Muscle layer of colon (tissue), 2 donors: ENCODE results near the gene MYOCD.

Experiments
- H3K27ac ChIP-seq: one replicate; pipeline ENCODE4 v1.7.0; 2013; ENCODE audit warnings: low read depth, mild to moderate bottlenecking, low read length, moderate library complexity
- H3K27me3 ChIP-seq, 2 donors: one replicate each; pipeline ENCODE4 v1.7.0; 2013; ENCODE audit warnings: low read length in 2 of 2, mild to moderate bottlenecking in 2 of 2; ENCODE audit not compliant: insufficient read depth in 2 of 2, control insufficient read depth in 1 of 2
- H3K36me3 ChIP-seq: one replicate; pipeline ENCODE4 v1.7.0; 2013; ENCODE audit warnings: mild to moderate bottlenecking, low read length; ENCODE audit not compliant: insufficient read depth
- H3K4me1 ChIP-seq: one replicate; pipeline ENCODE4 v1.7.0; 2013; ENCODE audit warnings: mild to moderate bottlenecking, low read length; ENCODE audit not compliant: insufficient read depth
- H3K4me3 ChIP-seq, 2 donors: one replicate each; pipeline ENCODE4 v1.7.0; 2013; ENCODE audit warnings: low read length in 2 of 2, low read depth in 1 of 2, mild to moderate bottlenecking in 1 of 2, moderate library complexity in 1 of 2
- H3K9ac ChIP-seq: one replicate; pipeline ENCODE4 v1.7.0; 2013; ENCODE audit warnings: low read length
- H3K9me3 ChIP-seq: one replicate; pipeline ENCODE4 v1.7.0; 2013; ENCODE audit warnings: mild to moderate bottlenecking, low read length
- donor health status: abdominal sarcoma.
- donor health status: Adenocarcinoma of cecum.

Gene MYOCD

GRCh38 chr17:12735517-12735916 lies 69.8 kb downstream of the MYOCD start:
- Histone ChIP-seq H3K4me1 (peaks cover 9% of the 10 kb centered on the region), H3K4me3 (no peak overlapping the region), H3K36me3 (peaks cover 42% of the 10 kb centered on the region), H3K9ac (no peak overlapping the region), H3K27me3 (no peaks in the 10 kb centered on the region), H3K9me3 (no peaks in the 10 kb centered on the region), H3K27ac (no peak overlapping the region)

GRCh38 chr17:12736526-12736925 lies 70.8 kb downstream of the MYOCD start:
- no peaks in the 10 kb centered on the region for H3K9me3 ChIP-seq
- no peaks in the 10 kb centered on the region for H3K27me3 ChIP-seq
- H3K36me3 ChIP-seq: peaks cover 42% of the 10 kb centered on the region
- H3K9ac ChIP-seq: no peak overlapping the region
- H3K27ac ChIP-seq: no peak overlapping the region
- H3K4me3 ChIP-seq: no peak overlapping the region
- no peaks in the 10 kb centered on the region for H3K4me1 ChIP-seq

GRCh38 chr17:12737740-12738469 lies 72.2 kb downstream of the MYOCD start:
- H3K9me3 ChIP-seq: no peaks in the 10 kb centered on the region
- H3K4me3 ChIP-seq: no peak overlapping the region

DNA sequence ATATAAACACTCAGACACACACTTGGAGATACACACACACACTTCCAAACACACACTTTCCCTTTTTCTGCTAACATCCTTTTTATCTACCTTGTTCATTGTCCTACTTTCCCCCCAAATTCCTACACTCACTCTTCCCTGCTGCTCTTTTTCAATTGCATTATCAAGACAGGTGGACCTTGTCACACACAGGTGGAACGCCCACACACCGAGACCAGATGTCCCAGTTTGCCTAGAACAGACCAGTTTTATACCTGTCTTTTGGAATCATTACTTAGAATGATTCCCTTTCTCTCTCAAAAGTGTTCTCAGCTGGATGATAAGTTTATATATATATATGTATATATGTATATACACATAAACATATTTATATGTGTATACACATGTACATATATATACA lies 72.9 kb downstream of the MYOCD start:
- Histone ChIP-seq H3K36me3 (peaks cover 32% of the 10 kb centered on the region), H3K27me3 (no peaks in the 10 kb centered on the region), H3K4me3 (no peak overlapping the region), H3K9me3 (no peaks in the 10 kb centered on the region), H3K27ac (no peak overlapping the region), H3K4me1 (peaks cover 6% of the 10 kb centered on the region), H3K9ac (no peak overlapping the region)

More at GRCh38 chr17:12737740-12738469, 72.2 kb downstream of the MYOCD start:
- Histone ChIP-seq H3K9ac (no peak overlapping the region), H3K27ac (no peak overlapping the region), H3K4me1 (peaks cover 6% of the 10 kb centered on the region), H3K27me3 (no peaks in the 10 kb centered on the region), H3K36me3 (peaks cover 32% of the 10 kb centered on the region)

- Histone ChIP-seq H3K4me1 (peaks cover 6% of the 10 kb centered on the region), H3K27me3 (no peaks in the 10 kb centered on the region), H3K27ac (no peak overlapping the region), H3K36me3 (peaks cover 36% of the 10 kb centered on the region), H3K9me3 (no peaks in the 10 kb centered on the region), H3K4me3 (no peak overlapping the region), H3K9ac (no peak overlapping the region)
Measured at GRCh38 chr17:12739500-12739899, 73.8 kb downstream of the MYOCD start.

GRCh38 chr17:12743046-12743445 lies 77.4 kb downstream of the MYOCD start:
- Histone ChIP-seq H3K9me3 (no peaks in the 10 kb centered on the region), H3K9ac (no peak overlapping the region), H3K27me3 (no peaks in the 10 kb centered on the region), H3K27ac (no peak overlapping the region), H3K4me1 (peaks cover 6% of the 10 kb centered on the region), H3K36me3 (peaks cover 28% of the 10 kb centered on the region), H3K4me3 (no peak overlapping the region)

GRCh38 chr17:12744298-12744697 lies 78.6 kb downstream of the MYOCD start:
- Histone ChIP-seq H3K9me3 (no peaks in the 10 kb centered on the region), H3K9ac (no peak overlapping the region), H3K4me1 (peaks cover 6% of the 10 kb centered on the region), H3K27ac (no peak overlapping the region), H3K36me3 (peaks cover 24% of the 10 kb centered on the region), H3K27me3 (no peaks in the 10 kb centered on the region), H3K4me3 (no peak overlapping the region)

- no peaks in the 10 kb centered on the region for H3K9me3 ChIP-seq
- H3K27ac ChIP-seq: no peak overlapping the region
- H3K4me3 ChIP-seq: no peak overlapping the region
- no peak overlapping the region for H3K9ac ChIP-seq
- peaks cover 24% of the 10 kb centered on the region for H3K36me3 ChIP-seq
- no peaks in the 10 kb centered on the region for H3K27me3 ChIP-seq
- H3K4me1 ChIP-seq: peaks cover 6% of the 10 kb centered on the region
Measured at GRCh38 chr17:12744786-12745185, 79.1 kb downstream of the MYOCD start.

DNA sequence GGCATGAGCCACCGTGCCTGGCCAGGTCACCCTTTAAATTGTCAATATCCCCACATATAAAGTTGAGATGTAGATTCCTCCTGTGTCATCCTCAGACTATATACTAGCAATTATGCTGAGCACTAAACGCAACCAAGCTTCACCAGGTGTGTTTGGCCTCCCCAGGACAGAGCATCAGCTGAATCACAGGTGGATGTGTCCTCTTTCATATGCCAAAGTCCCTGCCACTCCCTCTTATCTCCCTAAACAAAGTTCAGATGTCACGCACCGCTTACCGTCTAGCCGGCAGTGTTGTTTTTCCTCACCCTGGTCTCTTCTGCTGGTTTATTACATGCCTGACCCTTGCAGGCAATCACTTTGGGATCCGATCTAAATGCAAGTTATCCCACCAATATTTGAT lies 79.8 kb downstream of the MYOCD start:
- H3K36me3 ChIP-seq: peaks cover 24% of the 10 kb centered on the region
- no peak overlapping the region for H3K27ac ChIP-seq
- no peak overlapping the region for H3K9ac ChIP-seq
- H3K9me3 ChIP-seq: no peaks in the 10 kb centered on the region
- H3K4me3 ChIP-seq: no peak overlapping the region
- H3K27me3 ChIP-seq: no peaks in the 10 kb centered on the region
- peaks cover 6% of the 10 kb centered on the region for H3K4me1 ChIP-seq

- no peaks in the 10 kb centered on the region for H3K9me3 ChIP-seq
- no peak overlapping the region for H3K9ac ChIP-seq
- no peak overlapping the region for H3K4me3 ChIP-seq
- no peaks in the 10 kb centered on the region for H3K4me1 ChIP-seq
- peaks cover 54% of the 10 kb centered on the region for H3K36me3 ChIP-seq
- H3K27ac ChIP-seq: no peak overlapping the region
- no peaks in the 10 kb centered on the region for H3K27me3 ChIP-seq
Measured at GRCh38 chr17:12756786-12757185, 91.1 kb downstream of the MYOCD start.

DNA sequence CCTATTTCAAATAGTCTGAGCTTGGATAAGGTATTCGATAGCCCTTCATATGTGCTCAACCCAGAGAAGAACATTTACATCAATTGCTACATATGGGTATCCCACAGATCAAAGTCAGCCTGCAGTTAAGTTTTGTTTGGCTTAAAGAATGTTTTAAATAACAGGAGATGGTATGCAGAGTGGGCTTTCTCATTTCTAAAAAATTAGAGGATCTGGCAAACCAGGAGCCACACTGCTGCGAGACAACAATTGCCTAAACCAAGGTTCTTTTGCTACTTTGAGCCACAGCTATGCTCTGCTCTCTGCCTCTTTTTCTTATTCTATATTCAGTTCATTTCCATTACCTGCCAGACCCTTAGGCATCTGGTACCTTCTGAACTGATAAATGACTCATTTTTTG lies 93.4 kb downstream of the MYOCD start:
- Histone ChIP-seq H3K4me3 (no peak overlapping the region), H3K9ac (no peak overlapping the region), H3K9me3 (no peaks in the 10 kb centered on the region), H3K36me3 (peaks cover 57% of the 10 kb centered on the region), H3K27ac (no peak overlapping the region), H3K27me3 (no peaks in the 10 kb centered on the region), H3K4me1 (no peaks in the 10 kb centered on the region)

DNA sequence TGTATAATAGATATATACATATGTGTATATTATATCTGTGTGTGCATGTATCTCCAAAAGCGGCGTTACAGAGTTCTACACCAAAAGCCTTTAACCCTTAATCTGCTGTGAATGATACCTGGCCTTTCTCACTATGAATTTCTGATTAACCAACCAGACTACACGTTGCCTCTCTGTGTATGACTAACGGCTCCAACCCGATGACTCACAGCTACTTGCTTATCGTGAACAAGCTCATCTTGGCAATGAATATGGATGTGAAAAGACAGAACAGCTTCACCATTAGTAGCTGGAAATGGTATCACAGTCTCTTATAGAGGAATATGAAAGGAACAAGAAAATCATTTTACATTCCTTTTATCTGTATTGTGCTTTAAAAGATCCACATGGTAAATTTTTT lies 99.9 kb downstream of the MYOCD start:
- no peaks in the 10 kb centered on the region for H3K9me3 ChIP-seq
- H3K4me1 ChIP-seq: no peaks in the 10 kb centered on the region
- H3K4me3 ChIP-seq: no peak overlapping the region
- peaks cover 19% of the 10 kb centered on the region for H3K36me3 ChIP-seq
- H3K27me3 ChIP-seq: no peaks in the 10 kb centered on the region
- H3K27ac ChIP-seq: no peak overlapping the region
- no peak overlapping the region for H3K9ac ChIP-seq
